ENCODE measurements around the gene VPS37D.
A peak's percentile ranks its signal among the peaks of the same experiment; 100 is the strongest.
"Not testable (repeated sequence)": the region's sequence is repeated elsewhere in the genome, so short reads cannot be mapped to it uniquely, and the experiment has no call there.

VPS37D gene

GRCh38 chr7:73706126-73707044, 38.8 kb downstream of the VPS37D start:
- peak; percentile 74 for DNase-seq

- DNase-seq, result no peak
These were observed 39.5 kb downstream of the VPS37D start for GRCh38 chr7:73707045-73707631.

- no peak for DNase-seq
These were observed 41.4 kb downstream of the VPS37D start for GRCh38 chr7:73708961-73709549.

DNA sequence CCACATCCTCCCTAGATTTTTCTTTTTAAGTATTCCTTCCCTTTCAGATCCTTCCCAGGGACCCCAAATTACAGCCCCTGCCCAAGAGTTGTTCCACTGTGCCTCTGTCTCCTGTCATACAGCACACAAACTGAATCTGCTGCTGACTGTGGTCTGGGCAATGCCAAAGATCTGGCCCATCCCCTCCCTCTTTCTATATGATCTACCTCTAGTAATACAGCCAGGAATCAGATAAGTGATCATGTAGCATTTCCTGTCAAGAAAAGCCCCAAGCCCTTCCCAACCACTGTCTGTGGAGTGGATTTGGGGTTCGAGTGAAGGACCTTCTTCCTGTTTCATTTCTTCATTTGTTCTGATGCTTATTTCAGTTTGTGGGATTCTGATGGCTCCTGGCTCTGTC, 45.1 kb downstream of the VPS37D start:
- no peak for DNase-seq

DNA sequence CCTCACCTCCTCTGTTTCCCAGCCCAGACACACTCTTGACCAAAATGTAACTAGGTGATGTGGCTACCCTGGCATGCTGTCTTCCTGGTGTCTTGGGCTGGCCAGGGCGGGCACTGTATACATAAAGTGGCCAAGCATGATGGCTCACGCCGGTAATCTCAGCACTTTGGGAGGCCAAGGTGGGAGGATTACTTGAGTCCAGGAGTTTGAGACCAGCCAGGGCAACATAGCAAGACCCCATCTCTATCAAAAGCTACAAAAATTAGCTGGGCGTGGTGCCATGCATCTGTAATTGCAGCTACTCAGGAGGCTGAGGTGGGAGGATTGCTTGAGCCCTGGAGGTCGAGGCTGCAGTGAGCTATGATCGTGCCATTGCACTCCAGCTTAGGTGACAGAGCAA, 45.7 kb downstream of the VPS37D start:
- DNase-seq, result not testable (repeated sequence)

DNA sequence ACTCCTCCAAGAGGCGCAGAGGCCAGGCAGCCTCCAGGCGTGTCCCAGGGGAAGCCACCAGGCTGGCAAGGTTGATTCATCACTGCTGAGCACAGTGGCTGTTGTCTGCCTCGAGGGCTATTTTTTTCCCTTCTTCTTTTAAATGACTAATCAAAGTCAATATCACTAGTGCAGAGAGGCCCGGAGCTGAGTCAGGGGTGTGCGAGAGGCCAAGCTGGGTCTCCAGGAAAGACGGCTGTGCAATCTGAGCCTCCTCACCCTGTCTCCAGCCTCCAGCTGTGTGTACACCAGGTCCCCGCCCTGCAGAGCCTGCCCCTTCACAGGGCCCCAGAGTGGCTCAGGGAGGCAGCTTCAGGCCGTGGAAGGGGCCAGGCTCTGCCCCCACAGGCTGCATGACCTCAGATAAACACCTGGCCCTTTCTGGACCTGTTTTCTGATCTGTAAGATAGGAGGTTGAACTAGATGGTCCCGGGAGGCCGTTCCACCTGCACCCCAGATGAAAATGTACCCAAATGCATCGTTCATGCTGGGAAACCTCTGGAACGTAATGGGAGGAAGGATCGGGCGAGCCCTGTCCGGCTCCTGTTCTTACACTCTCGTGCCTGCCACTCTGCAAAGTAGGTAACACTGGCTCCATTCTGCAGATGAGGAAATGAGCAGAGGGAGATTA, 48.2 kb downstream of the VPS37D start:
- peak; percentile 88 for DNase-seq

DNA sequence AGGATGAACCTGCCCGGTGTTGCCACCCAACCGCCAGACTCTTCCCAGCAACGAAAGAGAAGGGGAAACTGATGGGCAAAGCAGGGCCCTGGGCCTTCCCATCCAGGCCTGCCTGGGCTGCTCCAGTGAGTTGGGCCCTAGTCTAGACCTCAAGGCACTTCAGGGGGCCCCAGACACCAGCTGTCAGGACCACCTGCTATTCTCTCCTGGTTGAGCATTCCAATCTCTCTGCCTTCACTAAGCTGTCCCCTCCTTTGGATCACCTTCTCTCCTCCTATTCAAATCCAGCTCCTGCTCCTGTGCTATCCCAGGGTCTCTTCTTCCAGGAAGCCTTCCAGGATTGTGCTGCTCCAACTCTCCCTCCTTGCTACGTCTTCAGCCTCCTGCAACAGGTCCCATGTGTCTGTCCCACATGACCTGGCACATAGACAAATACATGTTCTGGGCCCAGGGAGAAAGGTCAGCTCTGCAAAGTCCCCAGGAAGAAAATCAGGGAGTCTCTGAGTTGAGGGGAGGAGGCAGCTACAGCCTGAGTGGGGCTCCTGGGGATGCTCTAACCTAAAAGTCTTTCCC, 48.8 kb downstream of the VPS37D start:
- DNase-seq, result no peak

DNA sequence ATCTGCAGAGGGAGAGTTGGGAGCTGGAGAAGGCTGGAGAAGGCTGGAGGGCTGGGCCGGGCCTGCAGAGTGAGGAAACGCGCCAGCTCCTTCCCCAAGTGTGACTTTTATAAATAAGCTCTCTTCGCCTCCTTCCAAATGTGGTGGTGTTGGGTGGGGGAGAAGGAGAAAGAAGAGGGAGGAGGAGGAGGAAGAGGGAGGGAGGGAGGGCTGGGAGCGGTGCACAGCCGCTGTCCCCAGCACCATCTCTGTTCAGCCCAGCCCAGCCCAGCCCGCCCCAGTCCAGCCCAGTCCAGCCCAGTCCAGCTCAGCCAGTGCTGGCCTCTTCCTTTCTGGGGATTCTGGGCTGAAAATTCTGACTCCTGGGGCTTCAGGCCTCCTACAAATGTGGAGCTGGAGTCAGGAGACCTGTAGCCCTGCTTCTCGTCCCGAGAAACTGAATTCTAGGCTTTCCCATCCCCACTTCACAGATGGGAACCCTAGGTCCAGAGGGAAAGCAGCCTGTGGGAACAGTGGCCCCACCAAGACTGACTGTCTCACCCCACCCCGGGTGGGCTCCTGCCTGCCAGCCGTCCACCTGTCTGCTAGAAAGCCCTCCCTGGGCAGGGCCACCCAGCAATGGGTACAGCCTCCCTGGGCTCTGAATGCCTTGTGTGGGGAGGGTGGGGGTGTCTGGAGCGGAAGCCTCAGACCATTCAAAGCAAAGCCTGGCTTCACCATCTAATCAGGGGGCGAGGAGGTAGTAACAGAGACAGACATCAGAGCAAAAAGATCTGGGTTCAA, 49.6 kb downstream of the VPS37D start:
- no peak for DNase-seq

DNA sequence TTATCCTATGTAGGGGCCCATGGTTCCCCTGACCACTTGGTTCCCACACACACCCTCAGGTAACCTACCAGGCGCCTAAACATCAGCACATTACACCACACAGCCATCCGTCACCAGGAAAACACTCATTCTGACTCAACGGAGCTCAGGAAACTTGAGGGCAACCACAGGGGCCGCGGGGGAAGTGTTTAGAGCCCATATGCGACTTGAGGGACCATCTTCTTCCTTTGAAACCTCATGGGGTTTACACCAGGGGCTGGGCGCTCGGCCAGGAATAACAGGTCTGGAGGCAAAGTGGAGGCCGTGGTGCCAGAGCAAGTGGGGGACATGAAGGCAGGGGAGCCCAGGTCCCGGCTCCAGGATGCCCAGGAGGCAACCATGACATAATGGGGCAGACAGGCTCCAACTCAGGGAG, 50.4 kb downstream of the VPS37D start:
- DNase-seq, result peak; percentile 87

GRCh38 chr7:73718438-73718881, 50.8 kb downstream of the VPS37D start:
- DNase-seq, result peak; percentile 47

DNA sequence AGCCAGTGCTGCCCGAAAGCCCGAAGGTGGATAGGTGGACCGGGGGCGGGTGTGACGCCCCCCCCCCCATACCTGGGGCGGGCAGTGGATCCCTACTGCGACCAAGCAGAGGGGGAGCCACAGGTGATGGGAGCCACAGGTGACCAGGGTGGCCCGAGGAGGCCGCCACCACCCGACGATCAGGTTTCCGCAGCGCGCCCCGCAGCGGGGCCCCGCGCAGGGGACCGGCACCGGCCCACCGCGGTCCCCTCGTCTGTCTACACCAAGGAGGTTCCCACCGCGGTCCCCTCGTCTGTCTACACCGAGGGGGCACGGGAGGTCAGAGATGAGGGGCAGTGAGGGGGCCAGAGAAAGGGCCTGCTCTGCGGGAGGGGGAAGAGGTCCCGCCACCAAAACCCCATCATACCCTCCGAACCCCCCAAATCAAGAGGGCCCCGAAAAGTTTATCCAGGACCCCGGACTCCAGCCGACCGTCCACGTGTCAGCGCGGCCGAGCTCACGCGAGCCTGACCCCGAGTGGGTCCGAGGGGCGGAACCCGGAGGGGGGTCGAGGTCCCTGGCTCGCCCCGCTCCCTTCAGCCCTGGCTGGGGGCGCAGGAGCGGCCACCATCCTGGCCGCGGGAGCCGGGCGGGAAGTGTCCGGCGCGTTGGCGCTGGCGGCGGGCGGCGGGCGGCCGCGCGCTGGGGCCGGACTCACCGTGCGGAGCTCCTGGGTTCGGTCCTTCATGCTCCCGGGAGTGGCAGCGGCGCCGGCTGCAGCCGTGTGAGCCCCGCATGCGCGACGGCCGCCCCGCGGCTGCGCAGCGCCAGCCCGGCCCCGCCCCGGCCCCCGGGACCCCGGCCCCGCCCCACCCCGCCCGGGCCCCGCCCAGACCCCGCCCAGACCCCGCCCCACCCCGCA, 51.5 kb downstream of the VPS37D start, which contains the start of gene STX1A:
STX1A (minus strand) TSS at position 765 of the 901 bp plus-strand sequence; CDS start at position 727, 38 bp downstream.
- peak; percentile 77 for DNase-seq

DNA sequence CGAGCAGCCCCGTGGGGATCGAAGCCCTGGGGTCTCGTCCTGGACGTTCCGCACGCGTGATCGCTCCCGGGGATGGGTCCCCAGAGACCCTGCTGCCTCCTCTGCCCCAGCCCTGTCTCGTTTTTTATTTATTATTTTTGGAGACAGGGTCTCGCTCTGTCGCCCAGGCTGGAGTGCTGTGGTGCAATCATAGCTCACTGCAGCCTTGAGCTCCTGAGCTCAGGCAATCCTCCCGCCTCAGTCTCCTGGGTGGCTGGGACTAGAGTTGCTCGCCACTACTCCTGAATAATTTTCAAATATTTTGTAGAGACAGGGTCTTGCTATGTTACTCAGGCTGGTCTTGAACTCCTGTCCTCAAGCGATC, 52.2 kb downstream of the VPS37D start:
- no peak for DNase-seq

- not testable (repeated sequence) for DNase-seq
These were observed 52.8 kb downstream of the VPS37D start for GRCh38 chr7:73720443-73720842.

DNA sequence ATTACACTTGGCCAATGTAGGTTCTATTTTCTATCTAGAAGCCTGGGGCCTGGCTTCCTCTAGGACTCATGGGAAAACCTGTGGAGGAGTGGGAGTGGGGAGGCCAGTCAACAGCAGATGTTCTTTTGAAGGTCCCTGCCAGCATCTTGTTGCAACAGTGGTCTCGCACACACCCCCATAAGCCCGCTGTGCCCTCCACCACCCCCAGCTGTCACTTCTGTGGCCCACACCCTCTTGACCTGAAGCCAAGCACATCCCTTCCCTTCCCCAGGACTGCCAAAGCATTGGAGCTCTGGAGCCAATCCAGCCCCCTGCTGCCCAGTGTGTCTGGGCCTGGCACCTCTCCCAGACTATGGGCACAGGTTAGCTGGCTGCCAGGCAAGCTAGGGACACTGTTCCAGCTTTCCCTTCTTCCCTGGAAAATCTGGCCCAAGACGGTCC, 53.8 kb downstream of the VPS37D start:
- DNase-seq, result no peak
